ENCODE data around the gene CEP72.
"Not testable (repeated sequence)": the region's sequence is repeated elsewhere in the genome, so short reads cannot be mapped to it uniquely, and the experiment has no call there.

GRCh38 chr5:691049-691448, 78.9 kb downstream of the CEP72 start:
- not testable (repeated sequence) for TF ChIP-seq CTCF (IDR thresholded peaks at IDR 0.05; ENCODE audit: poor library complexity); EZH2phosphoT487 (IDR thresholded peaks at IDR 0.05; ENCODE audit: low read depth, severe bottlenecking, unreplicated experiment); EZH2 (IDR thresholded peaks at IDR 0.05; ENCODE audit: borderline replicate concordance)

Data from hepatocyte (in vitro differentiated cells).